GM23338 (cell line): ENCODE results near the gene TRMT11. TPM values are rescaled to one million over a fixed set of nuclear protein-coding genes. Genes with fewer than 3 reads are reported as not detected.

Experiments used
- ATAC-seq: fragments of 200-7000 bp; cut with Tn5 transposase; 3 replicates; pipeline ENCODE4 v1.9.1; 2020
- DNase-seq: peaks from one replicate; pipeline ENCODE4 v3.0.0-alpha.2; 2015; ENCODE audit warnings: low spot score
- H2AFZ ChIP-seq: fragments of 200-600 bp; sonication (generic); 2 replicates; pipeline ENCODE4 v1.8.0; 2016; ENCODE audit warnings: antibody characterized with exemption, mild to moderate bottlenecking, moderate library complexity
- H3F3A ChIP-seq: fragments of 200-600 bp; sonication (generic); replicated peaks from 2 replicates; pipeline ENCODE4 v1.8.0; 2017; ENCODE audit warnings: antibody characterized with exemption, mixed run types, low read depth
- H3K27ac ChIP-seq: fragments of 200-600 bp; sonication (generic); 2 replicates; pipeline ENCODE4 v1.6.1; 2016; ENCODE audit warnings: low read depth
- H3K27me3 ChIP-seq: fragments of 200-600 bp; sonication (generic); 2 replicates; pipeline ENCODE4 v1.8.0; 2016; ENCODE audit warnings: mild to moderate bottlenecking, mixed run types, moderate library complexity; ENCODE audit not compliant: insufficient read depth
- H3K36me3 ChIP-seq: fragments of 200-600 bp; sonication (generic); 2 replicates; pipeline ENCODE4 v1.8.0; 2016; ENCODE audit warnings: mild to moderate bottlenecking; ENCODE audit not compliant: insufficient read depth
- H3K4me1 ChIP-seq: fragments of 200-600 bp; sonication (generic); 2 replicates; pipeline ENCODE4 v1.8.0; 2016; ENCODE audit warnings: mild to moderate bottlenecking, moderate library complexity; ENCODE audit not compliant: insufficient read depth
- H3K4me2 ChIP-seq: fragments of 200-600 bp; sonication (generic); 2 replicates; pipeline ENCODE4 v1.7.1; 2017; ENCODE audit warnings: mixed run types
- H3K4me3 ChIP-seq: fragments of 200-600 bp; sonication (generic); 2 replicates; pipeline ENCODE4 v1.6.1; 2016; ENCODE audit warnings: mixed run types
- H3K79me2 ChIP-seq: fragments of 200-600 bp; sonication (generic); replicated peaks from 2 replicates; pipeline ENCODE4 v1.8.0; 2017; ENCODE audit warnings: mild to moderate bottlenecking; ENCODE audit not compliant: insufficient read depth
- H3K9me2 ChIP-seq: fragments of 200-600 bp; sonication (generic); 2 replicates; pipeline ENCODE4 v1.8.0; 2017; ENCODE audit not compliant: insufficient read depth
- H4K20me1 ChIP-seq: fragments of 200-600 bp; sonication (generic); replicated peaks from 2 replicates; pipeline ENCODE4 v1.8.0; 2017; ENCODE audit warnings: mild to moderate bottlenecking; ENCODE audit not compliant: insufficient read depth
- H3K27ac Mint-ChIP-seq: 2 replicates; pipeline ENCODE4 v1.8.0; 2020; ENCODE audit warnings: inconsistent platforms, mild to moderate bottlenecking, moderate library complexity, mixed read lengths
- H3K27me3 Mint-ChIP-seq: 3 replicates; pipeline ENCODE4 v1.8.0; 2022; ENCODE audit warnings: low read depth, mild to moderate bottlenecking, moderate library complexity, mixed read lengths, inconsistent platforms; ENCODE audit not compliant: insufficient read depth, poor library complexity
- H3K36me3 Mint-ChIP-seq: 3 replicates; pipeline ENCODE4 v1.8.0; 2021; ENCODE audit warnings: low read depth, mild to moderate bottlenecking, inconsistent platforms, moderate library complexity, mixed read lengths
- H3K4me1 Mint-ChIP-seq: 3 replicates; pipeline ENCODE4 v1.8.0; 2020; ENCODE audit warnings: mild to moderate bottlenecking, inconsistent platforms, mixed read lengths
- H3K4me3 Mint-ChIP-seq: 3 replicates; pipeline ENCODE4 v1.8.0; 2021; ENCODE audit warnings: moderate library complexity, mild to moderate bottlenecking, inconsistent platforms, mixed read lengths
- H3K9me3 Mint-ChIP-seq: 3 replicates; pipeline ENCODE4 v1.8.0; 2020; ENCODE audit warnings: moderate library complexity, mild to moderate bottlenecking, inconsistent platforms, mixed read lengths
- CREB1 ChIP-seq: fragments of 250-450 bp; sonication (Bioruptor Pico); IDR thresholded peaks from 2 replicates; pipeline ENCODE4 v1.5.0; 2020; ENCODE audit warnings: low read depth, mild to moderate bottlenecking, moderate library complexity
- CTCF ChIP-seq, 2 experiments: fragments of 200-600 bp in 1 of 2; sonication (generic) in 1 of 2; conservative IDR thresholded peaks; 2 replicates each; pipeline versions ENCODE4 v1.5.1 to v1.6.1; 2016 to 2017; ENCODE audit warnings: antibody characterized with exemption in 2 of 2, low read depth in 2 of 2, mild to moderate bottlenecking in 2 of 2, moderate library complexity in 1 of 2
- ETS1 ChIP-seq: IDR thresholded peaks from 2 replicates; pipeline ENCODE4 v1.6.1; 2016; ENCODE audit warnings: antibody characterized with exemption
- EZH2 ChIP-seq: fragments of 200-600 bp; sonication (generic); IDR thresholded peaks from one replicate; pipeline ENCODE4 v1.8.0; 2017; ENCODE audit warnings: antibody characterized with exemption, mild to moderate bottlenecking, low read depth; ENCODE audit not compliant: unreplicated experiment
- EZH2phosphoT487 ChIP-seq: fragments of 200-600 bp; sonication (generic); IDR thresholded peaks from one replicate; pipeline ENCODE4 v1.8.1; 2018; ENCODE audit warnings: antibody characterized with exemption; ENCODE audit not compliant: unreplicated experiment
- JUNB ChIP-seq: IDR thresholded peaks from one replicate; pipeline ENCODE4 v1.6.1; 2016; ENCODE audit warnings: antibody characterized with exemption; ENCODE audit not compliant: unreplicated experiment
- NANOG ChIP-seq: IDR thresholded peaks from 2 replicates; pipeline ENCODE4 v1.6.1; 2016; ENCODE audit warnings: antibody characterized with exemption, borderline replicate concordance
- POLR2AphosphoS5 ChIP-seq: IDR thresholded peaks from 2 replicates; pipeline ENCODE4 v1.6.1; 2016; ENCODE audit warnings: antibody characterized with exemption, low read depth
- REST ChIP-seq: IDR thresholded peaks from one replicate; pipeline ENCODE4 v1.6.1; 2018; ENCODE audit warnings: antibody characterized with exemption; ENCODE audit not compliant: unreplicated experiment
- STAT1 ChIP-seq: IDR thresholded peaks from one replicate; pipeline ENCODE4 v1.6.1; 2016; ENCODE audit warnings: antibody characterized with exemption; ENCODE audit not compliant: unreplicated experiment
- ZNF114 ChIP-seq: fragments of 250-450 bp; sonication (Bioruptor Pico); IDR thresholded peaks from 2 replicates; pipeline ENCODE4 v1.5.0; 2020; ENCODE audit warnings: mild to moderate bottlenecking, moderate library complexity
- ZNF331 ChIP-seq: fragments of 250-450 bp; sonication (Bioruptor Pico); IDR thresholded peaks from 2 replicates; pipeline ENCODE4 v1.5.0; 2020; ENCODE audit warnings: low read depth, mild to moderate bottlenecking, moderate library complexity
- polyA plus RNA-seq: library from polyadenylated mRNA; unstranded; fragments of >200 nt; fragmentation: Nextera tagmentation; extraction: Ambion mirVana; gene quantifications from 2 replicates; pipeline ENCODE4 v1.2.1, GENCODE V29; 2016
- total RNA-seq: library from RNA; depleted of rRNA; stranded (reverse); fragments of >200 nt; shearing (Covaris generic); gene quantifications from 2 replicates; pipeline ENCODE4 v1.2.3, GENCODE V29; 2014
- TF ChIP-seq, protein P1 (sequence below): fragments of 250-450 bp; sonication (Bioruptor Pico); IDR thresholded peaks from 2 replicates; pipeline ENCODE4 v1.5.0; 2020; ENCODE audit warnings: mild to moderate bottlenecking, moderate library complexity

The TRMT11 gene
- total and polyA plus RNA-seq, 2 experiments from 2014 or later, result 49.5 to 50.9 TPM

DNA sequence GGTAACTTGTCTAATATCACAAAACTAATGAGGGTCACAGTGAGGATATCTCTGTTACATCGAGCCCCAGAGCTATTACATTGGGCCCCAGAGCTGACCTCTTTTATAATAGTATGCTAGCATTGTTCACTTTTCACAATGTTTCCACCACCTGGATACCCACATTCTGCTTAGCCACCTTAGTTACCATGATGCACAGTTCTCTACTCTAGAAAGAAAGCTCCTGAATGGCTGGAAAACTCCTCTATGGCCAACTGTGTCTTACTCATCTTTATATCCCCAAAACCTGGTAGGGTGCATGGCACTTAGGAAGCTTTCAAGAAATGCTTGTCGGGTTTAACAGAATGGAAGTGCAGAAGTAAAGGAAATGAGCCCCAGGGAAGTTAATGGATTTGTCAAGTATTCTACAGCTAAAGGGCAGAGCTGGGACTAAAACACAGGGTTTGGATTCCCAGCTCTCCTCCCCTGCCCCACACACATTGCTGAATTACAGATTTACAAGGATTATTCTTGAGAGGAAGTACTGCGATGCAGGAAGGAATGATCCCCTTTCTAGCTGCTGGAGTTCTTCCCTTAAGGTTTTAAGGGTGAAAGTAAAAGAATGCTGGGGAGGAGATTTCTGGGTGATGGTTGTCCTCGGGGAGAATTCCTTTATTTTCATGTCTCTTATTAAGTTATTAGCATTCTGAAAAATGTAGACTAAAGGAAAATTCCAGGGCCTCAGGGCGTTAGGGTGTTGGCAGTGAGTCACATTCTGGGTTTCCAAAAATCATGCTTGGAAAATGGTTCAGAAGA, 45.9 kb upstream of the TRMT11 start:
- 0 out of 3 replicates have a peak, but pooled peaks cover 3% of the 10 kb centered on the region for H3K9me3 Mint-ChIP-seq
- H3K27me3 Mint-ChIP-seq, result no peaks in the 10 kb centered on the region
- DNase-seq, result no peak
- no peaks in the 10 kb centered on the region for H3F3A ChIP-seq
- no peak overlapping the region for H3K4me3 Mint-ChIP-seq
- TF ChIP-seq JUNB (no peak), REST (no peak), EZH2phosphoT487 (no peak), POLR2AphosphoS5 (no peak), STAT1 (no peak), ZNF331 (CRISPR knock-in tag) (no peak), NANOG (no peak), ETS1 (no peak), EZH2 (no peak), ZNF114 (CRISPR knock-in tag) (no peak), CTCF (conservative IDR thresholded peaks at IDR 0.05; ENCODE audit: low read depth in 2 of 2) (no peak), CREB1 (CRISPR knock-in tag) (no peak)
- TF ChIP-seq, protein P1, sequence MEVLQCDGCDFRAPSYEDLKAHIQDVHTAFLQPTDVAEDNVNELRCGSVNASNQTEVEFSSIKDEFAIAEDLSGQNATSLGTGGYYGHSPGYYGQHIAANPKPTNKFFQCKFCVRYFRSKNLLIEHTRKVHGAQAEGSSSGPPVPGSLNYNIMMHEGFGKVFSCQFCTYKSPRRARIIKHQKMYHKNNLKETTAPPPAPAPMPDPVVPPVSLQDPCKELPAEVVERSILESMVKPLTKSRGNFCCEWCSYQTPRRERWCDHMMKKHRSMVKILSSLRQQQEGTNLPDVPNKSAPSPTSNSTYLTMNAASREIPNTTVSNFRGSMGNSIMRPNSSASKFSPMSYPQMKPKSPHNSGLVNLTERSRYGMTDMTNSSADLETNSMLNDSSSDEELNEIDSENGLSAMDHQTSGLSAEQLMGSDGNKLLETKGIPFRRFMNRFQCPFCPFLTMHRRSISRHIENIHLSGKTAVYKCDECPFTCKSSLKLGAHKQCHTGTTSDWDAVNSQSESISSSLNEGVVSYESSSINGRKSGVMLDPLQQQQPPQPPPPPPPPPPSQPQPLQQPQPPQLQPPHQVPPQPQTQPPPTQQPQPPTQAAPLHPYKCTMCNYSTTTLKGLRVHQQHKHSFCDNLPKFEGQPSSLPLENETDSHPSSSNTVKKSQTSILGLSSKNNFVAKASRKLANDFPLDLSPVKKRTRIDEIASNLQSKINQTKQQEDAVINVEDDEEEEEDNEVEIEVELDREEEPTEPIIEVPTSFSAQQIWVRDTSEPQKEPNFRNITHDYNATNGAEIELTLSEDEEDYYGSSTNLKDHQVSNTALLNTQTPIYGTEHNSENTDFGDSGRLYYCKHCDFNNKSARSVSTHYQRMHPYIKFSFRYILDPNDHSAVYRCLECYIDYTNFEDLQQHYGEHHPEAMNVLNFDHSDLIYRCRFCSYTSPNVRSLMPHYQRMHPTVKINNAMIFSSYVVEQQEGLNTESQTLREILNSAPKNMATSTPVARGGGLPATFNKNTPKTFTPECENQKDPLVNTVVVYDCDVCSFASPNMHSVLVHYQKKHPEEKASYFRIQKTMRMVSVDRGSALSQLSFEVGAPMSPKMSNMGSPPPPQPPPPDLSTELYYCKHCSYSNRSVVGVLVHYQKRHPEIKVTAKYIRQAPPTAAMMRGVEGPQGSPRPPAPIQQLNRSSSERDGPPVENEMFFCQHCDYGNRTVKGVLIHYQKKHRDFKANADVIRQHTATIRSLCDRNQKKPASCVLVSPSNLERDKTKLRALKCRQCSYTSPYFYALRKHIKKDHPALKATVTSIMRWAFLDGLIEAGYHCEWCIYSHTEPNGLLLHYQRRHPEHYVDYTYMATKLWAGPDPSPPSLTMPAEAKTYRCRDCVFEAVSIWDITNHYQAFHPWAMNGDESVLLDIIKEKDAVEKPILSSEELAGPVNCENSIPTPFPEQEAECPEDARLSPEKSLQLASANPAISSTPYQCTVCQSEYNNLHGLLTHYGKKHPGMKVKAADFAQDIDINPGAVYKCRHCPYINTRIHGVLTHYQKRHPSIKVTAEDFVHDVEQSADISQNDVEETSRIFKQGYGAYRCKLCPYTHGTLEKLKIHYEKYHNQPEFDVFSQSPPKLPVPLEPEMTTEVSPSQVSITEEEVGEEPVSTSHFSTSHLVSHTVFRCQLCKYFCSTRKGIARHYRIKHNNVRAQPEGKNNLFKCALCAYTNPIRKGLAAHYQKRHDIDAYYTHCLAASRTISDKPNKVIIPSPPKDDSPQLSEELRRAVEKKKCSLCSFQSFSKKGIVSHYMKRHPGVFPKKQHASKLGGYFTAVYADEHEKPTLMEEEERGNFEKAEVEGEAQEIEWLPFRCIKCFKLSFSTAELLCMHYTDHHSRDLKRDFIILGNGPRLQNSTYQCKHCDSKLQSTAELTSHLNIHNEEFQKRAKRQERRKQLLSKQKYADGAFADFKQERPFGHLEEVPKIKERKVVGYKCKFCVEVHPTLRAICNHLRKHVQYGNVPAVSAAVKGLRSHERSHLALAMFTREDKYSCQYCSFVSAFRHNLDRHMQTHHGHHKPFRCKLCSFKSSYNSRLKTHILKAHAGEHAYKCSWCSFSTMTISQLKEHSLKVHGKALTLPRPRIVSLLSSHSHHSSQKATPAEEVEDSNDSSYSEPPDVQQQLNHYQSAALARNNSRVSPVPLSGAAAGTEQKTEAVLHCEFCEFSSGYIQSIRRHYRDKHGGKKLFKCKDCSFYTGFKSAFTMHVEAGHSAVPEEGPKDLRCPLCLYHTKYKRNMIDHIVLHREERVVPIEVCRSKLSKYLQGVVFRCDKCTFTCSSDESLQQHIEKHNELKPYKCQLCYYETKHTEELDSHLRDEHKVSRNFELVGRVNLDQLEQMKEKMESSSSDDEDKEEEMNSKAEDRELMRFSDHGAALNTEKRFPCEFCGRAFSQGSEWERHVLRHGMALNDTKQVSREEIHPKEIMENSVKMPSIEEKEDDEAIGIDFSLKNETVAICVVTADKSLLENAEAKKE (CRISPR knock-in tag), result no peak
- no peak overlapping the region for H3K27ac Mint-ChIP-seq
- no peaks in the 10 kb centered on the region for H3K4me1 Mint-ChIP-seq
- 0 out of 2 replicates have a peak overlapping the region, but pooled peaks have one; percentile 69 for H2AFZ ChIP-seq
- no peak for ATAC-seq
- no peak overlapping the region for H3K4me2 ChIP-seq
- H3K4me3 ChIP-seq, result no peak overlapping the region
- no peaks in the 10 kb centered on the region for H4K20me1 ChIP-seq
- H3K4me1 ChIP-seq, result no peaks in the 10 kb centered on the region
- no peak overlapping the region for H3K27ac ChIP-seq
- no peaks in the 10 kb centered on the region for H3K79me2 ChIP-seq
- H3K36me3 ChIP-seq, result no peaks in the 10 kb centered on the region
- no peaks in the 10 kb centered on the region for H3K9me2 ChIP-seq
- H3K27me3 ChIP-seq, result no peaks in the 10 kb centered on the region
- no peaks in the 10 kb centered on the region for H3K36me3 Mint-ChIP-seq
